Measurements from ENCODE around the gene TNS1. TPM values are rescaled to one million over a fixed set of nuclear protein-coding genes. Genes with fewer than 3 reads are reported as not detected.
A peak's percentile ranks its signal among the peaks of the same experiment; 100 is the strongest.
"Not testable (repeated sequence)": the region's sequence is repeated elsewhere in the genome, so short reads cannot be mapped to it uniquely, and the experiment has no call there.

Gene TNS1
- total RNA-seq = 39.0 TPM

GRCh38 chr2:218002845-218003180 lies at the start of gene TNS1:
TSS of gene TNS1 (minus strand) at chr2:218002995. CDS start at chr2:218002872, 123 bp downstream.
- DNase-seq (ENCODE audit: low read depth in 2 of 3, low spot score in 2 of 3) = no peak

- no peak for DNase-seq (ENCODE audit: low read depth in 2 of 3, low spot score in 2 of 3)
These were observed 49.1 kb upstream of the TNS1 start for GRCh38 chr2:218051903-218052302.

- no peak for DNase-seq (ENCODE audit: low read depth in 2 of 3, low spot score in 2 of 3)
These were observed 44.9 kb upstream of the TNS1 start for GRCh38 chr2:218047536-218048225.

- DNase-seq (ENCODE audit: low read depth in 2 of 3, low spot score in 2 of 3) = no peak
These were observed 43.4 kb upstream of the TNS1 start for GRCh38 chr2:218046238-218046637.

- not testable (repeated sequence) for DNase-seq (ENCODE audit: low read depth in 2 of 3, low spot score in 2 of 3)
These were observed 41.8 kb upstream of the TNS1 start for GRCh38 chr2:218044599-218044998.

- no peak for DNase-seq (ENCODE audit: low read depth in 2 of 3, low spot score in 2 of 3)
These were observed 40.9 kb upstream of the TNS1 start for GRCh38 chr2:218043701-218044109.

- DNase-seq (ENCODE audit: low read depth in 2 of 3, low spot score in 2 of 3) = no peak
These were observed 40.3 kb upstream of the TNS1 start for GRCh38 chr2:218043100-218043499.

GRCh38 chr2:218041302-218042168 lies 38.7 kb upstream of the TNS1 start:
- no peak for DNase-seq (ENCODE audit: low read depth in 2 of 3, low spot score in 2 of 3)

GRCh38 chr2:218040883-218041282 lies 38.1 kb upstream of the TNS1 start:
- no peak for DNase-seq (ENCODE audit: low read depth in 2 of 3, low spot score in 2 of 3)

GRCh38 chr2:218039171-218039570 lies 36.4 kb upstream of the TNS1 start:
- DNase-seq (ENCODE audit: low read depth in 2 of 3, low spot score in 2 of 3) = no peak

GRCh38 chr2:218036371-218036770 lies 33.6 kb upstream of the TNS1 start:
- peak in 1 of 3 donors; percentile 21 for DNase-seq (ENCODE audit: low read depth in 2 of 3, low spot score in 2 of 3)

GRCh38 chr2:218035463-218036100 lies 32.8 kb upstream of the TNS1 start:
- no peak for DNase-seq (ENCODE audit: low read depth in 2 of 3, low spot score in 2 of 3)

GRCh38 chr2:218034497-218035213 lies 31.9 kb upstream of the TNS1 start:
- DNase-seq (ENCODE audit: low read depth in 2 of 3, low spot score in 2 of 3) = peak in 2 of 3 donors; percentile 58 to 80

- DNase-seq (ENCODE audit: low read depth in 2 of 3, low spot score in 2 of 3) = peak in 2 of 3 donors; percentile 18 to 32
These were observed 31.0 kb upstream of the TNS1 start for GRCh38 chr2:218033590-218034496.

- no peak for DNase-seq (ENCODE audit: low read depth in 2 of 3, low spot score in 2 of 3)
These were observed 30.4 kb upstream of the TNS1 start for GRCh38 chr2:218033208-218033589.

GRCh38 chr2:218032336-218033171 lies 29.8 kb upstream of the TNS1 start:
- DNase-seq (ENCODE audit: low read depth in 2 of 3, low spot score in 2 of 3) = no peak

- DNase-seq (ENCODE audit: low read depth in 2 of 3, low spot score in 2 of 3) = no peak
These were observed 29.0 kb upstream of the TNS1 start for GRCh38 chr2:218031771-218032257.

- no peak for DNase-seq (ENCODE audit: low read depth in 2 of 3, low spot score in 2 of 3)
These were observed 28.5 kb upstream of the TNS1 start for GRCh38 chr2:218031261-218031660.

Data from hematopoietic multipotent progenitor cell (in vitro differentiated cells).